AG04449 (cell line): Measurements from ENCODE around the gene FKRP.

Source experiments
- CTCF ChIA-PET: fragments of 350-600 bp; formaldehyde crosslinking; extraction: SDS; loops from one replicate; lab custom pipeline; 2021; ENCODE audit warnings: antibody characterized with exemption; lab: Yijun Ruan, JAX
- POLR2A ChIA-PET: fragments of 400-600, 350-600 bp; formaldehyde crosslinking; extraction: SDS; loops from one replicate; lab custom pipeline; 2020; ENCODE audit warnings: antibody characterized with exemption, inconsistent platforms; lab: Yijun Ruan, JAX
- DNase-seq: peaks from one replicate; pipeline ENCODE4 v3.0.0-alpha.2; 2010; ENCODE audit warnings: low read depth, low spot score
- H3K4me3 ChIP-seq: 2 replicates; pipeline ENCODE4 v1.5.1; 2011; ENCODE audit warnings: low read depth, mild to moderate bottlenecking, control low read depth, low read length
- TF ChIP-seq, protein P1 (sequence below): IDR thresholded peaks from one replicate; pipeline ENCODE4 v1.5.1; 2011; ENCODE audit warnings: mild to moderate bottlenecking, moderate library complexity, low read length, control low read depth, inconsistent platforms; ENCODE audit not compliant: insufficient read depth; ENCODE audit errors: missing control alignments

Gene FKRP

DNA sequence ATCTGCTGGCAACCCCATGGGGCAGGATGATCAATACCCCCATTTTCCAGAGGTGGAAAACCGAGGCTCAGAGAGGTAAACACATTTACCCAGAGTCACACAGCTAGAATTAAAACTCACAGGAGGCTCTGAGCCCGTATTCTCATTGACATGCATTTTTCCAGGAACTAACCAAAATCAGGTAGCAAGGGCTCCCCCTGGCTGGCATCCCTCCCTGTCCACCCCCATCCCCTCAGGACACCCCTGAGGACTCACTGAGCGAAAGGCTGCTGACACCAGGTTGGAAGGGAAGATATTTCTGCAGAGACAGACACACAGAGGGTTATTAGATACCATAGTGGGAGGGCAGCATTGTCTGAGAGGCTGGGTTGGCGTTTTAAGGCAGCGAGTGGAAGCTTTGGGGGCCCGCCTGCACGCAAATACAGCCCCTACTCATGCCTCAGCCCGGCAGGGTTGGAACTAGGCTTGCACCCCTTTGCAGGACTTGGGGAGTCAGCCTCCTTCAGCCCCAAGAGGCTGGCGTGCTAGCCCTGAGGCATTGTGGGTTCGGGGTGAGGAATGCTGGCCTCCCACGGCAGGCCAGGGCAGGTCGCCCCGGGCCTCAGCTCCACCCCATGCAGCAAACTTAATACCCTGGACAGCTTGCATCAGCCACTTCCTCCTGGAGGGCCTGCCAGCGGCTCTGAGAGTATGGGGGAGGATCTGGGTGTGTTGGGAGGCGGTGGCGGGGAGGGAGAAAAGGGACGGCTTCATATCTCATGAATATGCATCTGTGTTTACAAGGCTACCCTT lies 38.6 kb downstream of the FKRP start:
- H3K4me3 ChIP-seq = peak overlapping the region; percentile 95
- DNase-seq = peak; percentile 76
- POLR2A ChIA-PET = interaction anchor here (0.8 to 3.2 kb wide), 6 partner anchors 9 to 56 kb away, joined by 3 to 11 read pairs (median 4); no protein-coding TSS in a partner anchor
- TF ChIP-seq, protein P1, sequence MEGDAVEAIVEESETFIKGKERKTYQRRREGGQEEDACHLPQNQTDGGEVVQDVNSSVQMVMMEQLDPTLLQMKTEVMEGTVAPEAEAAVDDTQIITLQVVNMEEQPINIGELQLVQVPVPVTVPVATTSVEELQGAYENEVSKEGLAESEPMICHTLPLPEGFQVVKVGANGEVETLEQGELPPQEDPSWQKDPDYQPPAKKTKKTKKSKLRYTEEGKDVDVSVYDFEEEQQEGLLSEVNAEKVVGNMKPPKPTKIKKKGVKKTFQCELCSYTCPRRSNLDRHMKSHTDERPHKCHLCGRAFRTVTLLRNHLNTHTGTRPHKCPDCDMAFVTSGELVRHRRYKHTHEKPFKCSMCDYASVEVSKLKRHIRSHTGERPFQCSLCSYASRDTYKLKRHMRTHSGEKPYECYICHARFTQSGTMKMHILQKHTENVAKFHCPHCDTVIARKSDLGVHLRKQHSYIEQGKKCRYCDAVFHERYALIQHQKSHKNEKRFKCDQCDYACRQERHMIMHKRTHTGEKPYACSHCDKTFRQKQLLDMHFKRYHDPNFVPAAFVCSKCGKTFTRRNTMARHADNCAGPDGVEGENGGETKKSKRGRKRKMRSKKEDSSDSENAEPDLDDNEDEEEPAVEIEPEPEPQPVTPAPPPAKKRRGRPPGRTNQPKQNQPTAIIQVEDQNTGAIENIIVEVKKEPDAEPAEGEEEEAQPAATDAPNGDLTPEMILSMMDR = peak; percentile 14
- CTCF ChIA-PET = interaction anchor here (1.3 to 3.7 kb wide), 8 partner anchors 18 to 196 kb away, joined by 3 to 20 read pairs (median 8); no protein-coding TSS in a partner anchor

- no peak for DNase-seq
- H3K4me3 ChIP-seq = peak overlapping the region; percentile 95
- TF ChIP-seq, protein P1 = no peak
- ChIA-PET POLR2A (interaction anchor here (0.6 to 3.3 kb wide), 9 partner anchors 8 to 55 kb away, joined by 3 to 32 read pairs (median 4); no protein-coding TSS in a partner anchor), CTCF (interaction anchor here (1.3 to 3.7 kb wide), 9 partner anchors 18 to 195 kb away, joined by 3 to 20 read pairs (median 7); no protein-coding TSS in a partner anchor)
Observed at GRCh38 chr19:46785054-46785979, 39.5 kb downstream of the FKRP start.

- CTCF ChIA-PET = interaction anchor here (1.3 to 4.4 kb wide), 9 partner anchors 19 to 194 kb away, joined by 3 to 25 read pairs (median 8); no protein-coding TSS in a partner anchor
- H3K4me3 ChIP-seq = peak overlapping the region; percentile 95
- no peak for DNase-seq
- TF ChIP-seq, protein P1 = no peak
- POLR2A ChIA-PET = interaction anchor here (0.6 to 3.3 kb wide), 6 partner anchors 12 to 458 kb away, joined by 3 to 32 read pairs (median 4); no protein-coding TSS in a partner anchor
Observed at GRCh38 chr19:46785980-46786235, 40.1 kb downstream of the FKRP start.

GRCh38 chr19:46786236-46787039 lies 40.6 kb downstream of the FKRP start:
- H3K4me3 ChIP-seq = peak overlapping the region; percentile 95
- no peak for DNase-seq
- TF ChIP-seq, protein P1 = no peak
- POLR2A ChIA-PET = interaction anchor here (0.6 to 3.3 kb wide), 8 partner anchors 12 to 457 kb away, joined by 3 to 32 read pairs (median 3); no protein-coding TSS in a partner anchor
- CTCF ChIA-PET = interaction anchor here (1.3 to 4.4 kb wide), 5 partner anchors 28 to 54 kb away, joined by 3 to 25 read pairs (median 8); no protein-coding TSS in a partner anchor

DNA sequence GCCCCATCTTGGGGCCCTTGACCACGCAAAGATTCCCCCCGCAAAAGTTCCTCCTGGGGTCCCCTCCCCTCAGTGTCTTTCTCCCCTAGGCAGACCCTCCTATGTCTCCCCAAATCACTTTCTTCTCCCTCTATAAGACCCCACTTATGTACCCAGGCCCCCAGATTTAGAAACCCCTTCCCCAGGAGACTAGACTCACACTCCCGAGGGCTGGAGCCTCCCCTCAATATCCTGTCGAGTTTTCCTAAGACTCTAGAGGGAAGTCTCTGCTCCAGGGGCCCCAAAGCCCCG lies 41.1 kb downstream of the FKRP start:
- CTCF ChIA-PET = interaction anchor here (0.6 to 4.4 kb wide), 3 partner anchors 29 to 54 kb away, joined by 3 to 25 read pairs (median 5); no protein-coding TSS in a partner anchor
- peak overlapping the region; percentile 95 for H3K4me3 ChIP-seq
- POLR2A ChIA-PET = interaction anchor here (0.7 to 3.3 kb wide), 6 partner anchors 10 to 54 kb away, joined by 3 to 32 read pairs (median 8); no protein-coding TSS in a partner anchor
- no peak for DNase-seq
- TF ChIP-seq, protein P1 = no peak
